ENCODE results near the gene GIMAP6.
"Not testable (repeated sequence)": the region's sequence is repeated elsewhere in the genome, so short reads cannot be mapped to it uniquely, and the experiment has no call there.

The GIMAP6 gene

GRCh38 chr7:150631866-150632864 lies at the start of gene GIMAP6:
Gene GIMAP6, minus strand, starts transcription at chr7:150632385. Its CDS starts 2,243 bp downstream, at chr7:150630142.
- peak; percentile 20 for DNase-seq (ENCODE audit: low read depth)

GRCh38 chr7:150680364-150680763 lies 48.2 kb upstream of the GIMAP6 start:
- not testable (repeated sequence) for DNase-seq (ENCODE audit: low read depth)

- not testable (repeated sequence) for DNase-seq (ENCODE audit: low read depth)
These were observed 46.4 kb upstream of the GIMAP6 start for GRCh38 chr7:150678601-150679000.

GRCh38 chr7:150676854-150677253 lies 44.7 kb upstream of the GIMAP6 start:
- DNase-seq (ENCODE audit: low read depth), result not testable (repeated sequence)

DNA sequence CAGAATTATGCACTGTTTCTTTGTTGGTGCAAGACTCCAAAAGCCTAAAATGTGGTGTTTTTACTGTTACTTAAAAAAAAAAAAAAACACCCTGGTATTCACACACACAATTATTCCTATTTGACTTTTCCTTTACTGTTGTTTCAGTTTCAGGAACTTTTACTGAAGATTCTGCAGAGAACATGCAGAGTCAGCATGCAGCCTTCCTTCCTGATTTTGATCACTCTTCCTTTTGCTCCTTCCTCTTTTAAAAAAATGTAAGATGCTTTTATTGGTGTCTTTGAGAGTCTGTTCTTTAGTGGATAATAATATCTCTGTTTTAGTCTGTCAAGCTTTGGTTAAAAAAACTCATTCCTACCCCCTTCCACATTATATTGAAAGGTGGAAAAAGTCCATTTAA lies 44.1 kb upstream of the GIMAP6 start:
- not testable (repeated sequence) for DNase-seq (ENCODE audit: low read depth)

- no peak for DNase-seq (ENCODE audit: low read depth)
These were observed 43.5 kb upstream of the GIMAP6 start for GRCh38 chr7:150675714-150676113.

- not testable (repeated sequence) for DNase-seq (ENCODE audit: low read depth)
These were observed 39.8 kb upstream of the GIMAP6 start for GRCh38 chr7:150671798-150672585.

DNA sequence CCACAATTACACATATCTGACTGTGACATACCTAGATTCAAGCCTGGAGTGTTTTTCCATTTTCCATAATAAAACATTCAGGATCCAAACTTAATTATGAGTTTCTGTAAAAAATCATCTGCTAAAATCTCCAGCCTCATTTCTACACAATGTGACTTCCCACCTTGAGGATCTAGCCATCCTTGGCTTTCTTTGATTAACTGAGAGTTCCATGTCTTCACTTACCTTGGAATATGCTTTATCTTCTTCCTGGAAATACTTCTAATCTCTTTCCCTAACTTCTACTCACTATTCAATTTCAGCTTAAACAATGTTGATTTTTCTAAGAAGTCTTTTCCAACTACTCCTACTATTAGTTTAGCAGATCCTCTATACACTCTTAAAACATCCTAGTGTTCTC lies 36.8 kb upstream of the GIMAP6 start:
- no peak for DNase-seq (ENCODE audit: low read depth)

DNA sequence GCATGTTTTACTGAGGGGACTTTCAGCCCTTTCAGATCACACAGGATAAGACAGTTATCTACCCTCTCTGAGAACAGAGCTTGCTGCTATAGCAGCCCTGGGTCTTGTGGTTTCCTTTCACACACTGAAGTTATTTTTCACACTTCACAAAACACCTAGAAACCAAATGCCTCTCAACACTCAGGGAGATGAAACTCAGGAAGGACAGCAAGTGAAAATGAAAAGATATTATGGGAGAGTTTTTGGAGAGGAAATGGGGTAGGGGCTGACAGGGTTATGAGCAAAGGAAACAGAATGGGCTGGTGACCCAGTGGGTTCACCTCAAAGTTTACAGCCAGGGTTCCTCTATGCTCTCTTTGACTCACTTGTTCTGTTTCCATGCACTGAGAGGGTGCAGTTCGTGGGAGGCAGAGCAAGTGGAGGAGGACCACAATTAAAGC lies 36.3 kb upstream of the GIMAP6 start:
- DNase-seq (ENCODE audit: low read depth), result peak; percentile 44

- no peak for DNase-seq (ENCODE audit: low read depth)
These were observed 34.2 kb upstream of the GIMAP6 start for GRCh38 chr7:150666412-150666811.

DNA sequence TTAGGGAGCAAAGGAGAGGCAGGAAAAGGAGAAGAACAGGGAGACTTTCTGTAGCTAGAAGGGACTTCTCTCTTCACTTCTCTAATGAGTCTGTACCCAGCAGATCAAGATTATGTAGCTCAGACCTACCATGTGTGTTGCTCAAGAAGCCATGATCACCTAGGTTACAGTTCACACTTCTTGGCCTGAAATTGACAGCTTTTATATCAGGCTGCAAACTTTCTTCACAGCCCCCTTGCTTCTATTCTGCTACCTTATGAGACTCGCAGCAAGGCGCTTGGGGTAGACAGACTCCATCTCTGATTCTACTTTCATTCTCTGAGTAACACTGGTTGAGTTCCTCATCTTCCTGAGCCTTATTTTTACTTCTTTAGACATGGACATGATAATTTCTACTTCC lies 33.7 kb upstream of the GIMAP6 start:
- DNase-seq (ENCODE audit: low read depth), result no peak

- no peak for DNase-seq (ENCODE audit: low read depth)
These were observed 33.0 kb upstream of the GIMAP6 start for GRCh38 chr7:150665089-150665748.

- no peak for DNase-seq (ENCODE audit: low read depth)
These were observed 31.8 kb upstream of the GIMAP6 start for GRCh38 chr7:150663802-150664494.

- not testable (repeated sequence) for DNase-seq (ENCODE audit: low read depth)
These were observed 30.6 kb upstream of the GIMAP6 start for GRCh38 chr7:150662821-150663220.

DNA sequence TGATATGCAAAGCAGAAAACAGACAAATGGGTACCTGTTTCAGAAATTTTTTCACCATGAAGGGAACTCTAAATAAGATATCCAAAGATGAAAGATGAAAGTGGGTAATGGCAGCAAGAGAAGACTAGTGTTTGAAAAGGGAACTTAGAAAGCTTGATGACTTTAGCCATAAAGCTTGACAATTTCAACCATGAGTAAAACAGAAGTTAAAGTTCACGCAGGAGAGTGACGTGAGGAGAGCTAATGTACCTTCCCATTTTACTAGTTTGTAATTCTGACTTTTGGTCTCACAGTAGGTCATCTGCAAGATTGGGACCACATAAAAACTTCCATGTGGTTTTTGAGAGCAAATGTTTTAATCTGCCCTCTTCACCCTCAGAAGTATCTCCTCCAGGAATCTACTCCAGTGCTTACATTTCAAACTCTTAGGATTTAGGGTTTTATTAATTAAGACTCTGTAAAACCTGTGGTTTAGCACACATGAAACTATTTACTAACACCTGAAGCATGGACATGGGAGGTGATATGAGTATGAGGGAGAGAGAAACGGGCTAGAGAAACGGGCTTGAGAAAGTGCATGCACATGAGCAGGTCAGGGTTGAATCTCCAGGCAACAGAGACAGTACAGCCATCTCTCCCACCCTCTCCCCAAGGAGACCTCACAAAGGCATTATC lies 28.9 kb upstream of the GIMAP6 start:
- no peak for DNase-seq (ENCODE audit: low read depth)

DNA sequence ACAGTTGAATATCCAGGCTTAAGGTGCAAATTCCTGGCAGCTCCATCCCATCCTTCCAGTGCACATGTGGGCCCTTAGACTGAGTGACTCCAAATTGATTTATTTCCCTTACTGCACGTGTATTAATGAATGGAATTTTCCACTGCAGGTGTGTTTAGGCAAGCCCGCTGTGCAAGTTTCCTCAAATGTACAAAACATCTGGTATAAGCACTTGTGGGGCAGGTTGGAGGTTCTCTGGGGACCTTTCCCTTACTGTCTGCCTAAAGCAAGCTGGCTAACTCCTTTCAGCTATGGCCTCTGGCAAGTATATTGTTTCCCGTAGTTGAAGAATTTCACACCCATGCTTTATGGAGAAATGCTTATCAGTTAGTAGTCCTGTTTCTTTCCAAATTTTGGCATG lies 25.3 kb upstream of the GIMAP6 start:
- no peak for DNase-seq (ENCODE audit: low read depth)

DNA sequence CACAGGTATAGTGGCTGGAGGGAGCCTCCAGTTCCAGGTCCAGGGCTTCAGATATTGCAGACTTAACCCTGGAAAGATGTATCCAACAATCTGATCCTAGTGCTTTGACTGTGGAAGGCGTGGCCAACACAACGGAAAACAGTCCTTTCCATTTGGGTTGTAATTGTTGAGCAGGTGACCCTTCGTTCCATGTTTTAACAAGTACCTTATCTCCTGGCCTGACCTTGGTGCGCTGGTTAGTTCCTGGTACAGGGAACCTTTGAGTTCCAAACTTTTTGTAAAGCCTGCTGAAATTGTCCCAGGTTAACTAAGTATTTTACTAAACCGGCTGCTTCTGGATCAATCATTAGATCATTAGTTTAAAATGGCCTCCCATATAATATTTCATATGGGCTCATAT lies 23.9 kb upstream of the GIMAP6 start:
- DNase-seq (ENCODE audit: low read depth), result no peak

GRCh38 chr7:150654692-150655091 lies 22.5 kb upstream of the GIMAP6 start:
- no peak for DNase-seq (ENCODE audit: low read depth)

GRCh38 chr7:150649080-150649385 lies 16.8 kb upstream of the GIMAP6 start:
- DNase-seq (ENCODE audit: low read depth), result no peak

- no peak for DNase-seq (ENCODE audit: low read depth)
These were observed 16.3 kb upstream of the GIMAP6 start for GRCh38 chr7:150648353-150649079.

All from stimulated activated CD8-positive, alpha-beta memory T cell treated with anti-CD3 and anti-CD28 coated beads, Interleukin-12 subunit alpha, Interleukin-12 subunit beta, amount 100 ng/mL, for 1 hour (primary cell).